GM12865 (cell line): ENCODE measurements around the gene ATXN7.

Source experiments
- DNase-seq: peaks from one replicate; pipeline ENCODE4 v3.0.0; 2010; ENCODE audit warnings: low read depth
- H3K4me3 ChIP-seq: 2 replicates; pipeline ENCODE4 v1.5.1; 2011; ENCODE audit warnings: mild to moderate bottlenecking, low read depth, low read length, control low read depth
- CTCF ChIP-seq: IDR thresholded peaks from 2 replicates; pipeline ENCODE4 v1.5.1; 2011; ENCODE audit warnings: low read length, control low read depth, low read depth, inconsistent platforms; ENCODE audit not compliant: insufficient read depth; ENCODE audit errors: missing control alignments

ATXN7 gene

GRCh38 chr3:63967675-63968611, 104.3 kb downstream of the ATXN7 start:
- peak; percentile 69 for DNase-seq
- no peak for TF ChIP-seq CTCF
- H3K4me3 ChIP-seq: peak overlapping the region; percentile 43

- peak; percentile 28 for DNase-seq
- no peak for TF ChIP-seq CTCF
- peak overlapping the region; percentile 43 for H3K4me3 ChIP-seq
These were observed 105.1 kb downstream of the ATXN7 start for GRCh38 chr3:63968612-63969350.

GRCh38 chr3:63969876-63970275, 106.2 kb downstream of the ATXN7 start:
- no peak for TF ChIP-seq CTCF
- no peak for DNase-seq

GRCh38 chr3:63970631-63971475, 107.2 kb downstream of the ATXN7 start:
- DNase-seq: peak; percentile 11
- TF ChIP-seq CTCF: no peak
- no peak overlapping the region for H3K4me3 ChIP-seq

More at GRCh38 chr3:63969876-63970275, 106.2 kb downstream of the ATXN7 start:
- no peak overlapping the region for H3K4me3 ChIP-seq

GRCh38 chr3:63972196-63972595, 108.5 kb downstream of the ATXN7 start:
- DNase-seq: no peak
- no peak for TF ChIP-seq CTCF
- no peak overlapping the region for H3K4me3 ChIP-seq

GRCh38 chr3:63972987-63973386, 109.3 kb downstream of the ATXN7 start:
- H3K4me3 ChIP-seq: no peak overlapping the region
- no peak for DNase-seq
- TF ChIP-seq CTCF: no peak
